Omental fat pad (tissue), 4 donors: ENCODE results near the gene AKAP6. TPM values are rescaled to one million over a fixed set of nuclear protein-coding genes. Genes with fewer than 3 reads are reported as not detected.

Source experiments
- ATAC-seq: fragments of 150-250 bp; one replicate; pipeline ENCODE4 v1.9.1; 2016; ENCODE audit warnings: mild to moderate bottlenecking, moderate library complexity; ENCODE audit not compliant: low FRiP score
- DNase-seq: peaks from one replicate; pipeline ENCODE4 v3.0.0-alpha.2; 2019; ENCODE audit warnings: low spot score
- CTCF ChIP-seq, 3 donors: fragments of 450-650 bp; IDR thresholded peaks; one replicate each; pipeline ENCODE4 v1.5.1; 2016 to 2017; ENCODE audit warnings: antibody characterized with exemption in 3 of 3, mild to moderate bottlenecking in 3 of 3, moderate library complexity in 2 of 3
- total RNA-seq, 4 donors: library from RNA; depleted of rRNA; stranded (reverse); fragments of >200 nt; gene quantifications; one replicate each; pipeline ENCODE4 v1.1.0, GENCODE V29; 2016

Gene AKAP6
- total RNA-seq, 4 donors from 2014 or later = 3.3 to 8.7 (median 5.2) TPM

- DNase-seq (no peak), ATAC-seq (no peak)
- TF ChIP-seq CTCF (IDR thresholded peaks at IDR 0.05) = no peak
Measured at GRCh38 chr14:32620724-32621123, 291.6 kb downstream of the AKAP6 start.

GRCh38 chr14:32621585-32621984 is 292.5 kb downstream of the AKAP6 start:
- ATAC-seq = no peak
- no peak for TF ChIP-seq CTCF (IDR thresholded peaks at IDR 0.05)
- no peak for DNase-seq

- DNase-seq (no peak), ATAC-seq (no peak)
- TF ChIP-seq CTCF (IDR thresholded peaks at IDR 0.05) = no peak
Measured at GRCh38 chr14:32622742-32623141, 293.6 kb downstream of the AKAP6 start.

GRCh38 chr14:32623300-32624093 is 294.4 kb downstream of the AKAP6 start:
- ATAC-seq = no peak
- DNase-seq = no peak
- no peak for TF ChIP-seq CTCF (IDR thresholded peaks at IDR 0.05)

GRCh38 chr14:32625211-32625610 is 296.1 kb downstream of the AKAP6 start:
- no peak for ATAC-seq
- DNase-seq = no peak
- TF ChIP-seq CTCF (IDR thresholded peaks at IDR 0.05) = no peak

- no peak for ATAC-seq
Measured at GRCh38 chr14:32627545-32628298, 298.6 kb downstream of the AKAP6 start.

More at GRCh38 chr14:32627545-32628298, 298.6 kb downstream of the AKAP6 start:
- no peak for DNase-seq
- no peak for TF ChIP-seq CTCF (IDR thresholded peaks at IDR 0.05)
